Left forelimb (tissue), 1 donor: Measurements from ENCODE around the gene GNB1L.

Experiments used
- DNase-seq: peaks from one replicate; pipeline ENCODE4 v3.0.0-alpha.2; 2018; ENCODE audit warnings: low spot score

The GNB1L gene

DNA sequence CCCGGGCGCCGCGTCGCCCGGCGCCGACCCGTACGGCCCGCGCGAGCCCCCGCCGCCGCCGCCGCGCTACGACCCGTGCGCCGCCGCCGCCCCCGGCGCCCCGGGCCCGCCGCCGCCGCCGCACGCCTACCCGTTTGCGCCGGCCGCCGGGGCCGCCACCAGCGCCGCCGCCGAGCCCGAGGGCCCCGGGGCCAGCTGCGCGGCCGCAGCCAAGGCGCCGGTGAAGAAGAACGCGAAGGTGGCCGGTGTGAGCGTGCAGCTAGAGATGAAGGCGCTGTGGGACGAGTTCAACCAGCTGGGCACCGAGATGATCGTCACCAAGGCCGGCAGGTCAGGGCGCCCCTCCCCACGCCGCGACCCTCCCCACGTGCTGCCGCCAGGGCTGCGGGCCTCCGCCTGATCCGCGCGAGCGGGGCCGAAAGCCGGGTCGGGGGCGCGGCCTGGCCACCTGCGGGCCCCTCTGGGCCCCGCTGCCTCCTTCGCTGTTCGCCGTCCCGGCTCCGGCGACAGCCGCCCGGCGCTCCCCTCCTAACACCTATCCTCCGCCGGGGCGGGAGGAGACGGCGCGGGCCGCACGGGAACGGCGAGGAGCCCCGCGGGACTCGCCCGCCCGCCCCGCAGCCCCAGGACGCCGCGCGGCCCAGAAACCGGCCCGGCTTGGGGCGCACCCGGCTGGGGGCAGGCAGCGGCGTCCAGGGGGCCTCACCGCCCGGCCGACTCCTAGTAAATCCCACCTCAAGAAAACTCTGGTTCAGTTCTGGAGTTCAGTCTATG, 93.5 kb downstream of the GNB1L start:
- no peak for DNase-seq

DNA sequence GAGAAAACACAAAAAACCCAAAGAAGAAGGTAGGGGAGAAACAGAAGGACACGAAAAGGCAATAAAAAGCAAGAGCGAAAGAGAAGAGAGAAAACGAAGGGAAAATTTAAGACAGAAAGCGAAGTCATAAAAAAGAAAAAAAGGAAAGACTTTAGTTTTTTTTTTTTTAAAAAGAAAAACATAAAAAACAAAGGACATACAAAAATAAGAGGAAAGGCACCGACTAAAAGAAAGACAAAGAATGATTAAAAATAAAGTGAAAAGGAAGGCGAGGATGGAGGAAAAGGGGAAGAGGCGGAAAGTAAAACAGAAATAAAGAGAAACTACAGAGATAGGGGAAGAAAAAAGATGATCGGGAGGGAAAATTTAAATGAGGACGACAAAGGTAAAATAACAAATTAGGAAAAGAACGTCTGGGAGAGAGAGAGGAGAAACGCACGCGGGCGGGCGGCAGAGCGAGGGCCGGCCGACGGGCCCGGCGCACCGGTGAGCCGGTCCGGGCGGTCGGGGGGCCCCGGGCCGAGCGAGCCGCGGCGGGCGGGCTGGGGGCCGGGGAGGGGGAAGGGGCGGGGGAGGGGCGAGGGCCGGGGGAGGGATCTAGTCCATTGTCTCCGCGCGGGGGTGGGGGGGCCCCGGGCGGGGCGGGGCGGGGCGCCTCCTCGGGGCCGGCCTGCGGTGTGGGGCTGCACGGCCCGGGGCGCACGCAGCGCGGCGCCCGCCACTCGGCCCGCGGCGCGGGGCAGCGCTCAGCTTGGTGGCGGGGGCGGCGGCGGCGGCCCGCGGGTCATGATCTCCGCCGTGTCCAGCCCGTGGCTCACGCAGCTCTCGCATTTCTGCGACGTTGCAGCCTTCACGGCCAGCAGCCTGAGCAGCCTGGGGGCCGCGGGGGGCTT, 94.4 kb downstream of the GNB1L start, which contains the start of gene TBX1:
TBX1 (plus strand) TSS at position 721 of the 893 bp plus-strand sequence; CDS start at position 787, 66 bp downstream.
- DNase-seq, result no peak

DNA sequence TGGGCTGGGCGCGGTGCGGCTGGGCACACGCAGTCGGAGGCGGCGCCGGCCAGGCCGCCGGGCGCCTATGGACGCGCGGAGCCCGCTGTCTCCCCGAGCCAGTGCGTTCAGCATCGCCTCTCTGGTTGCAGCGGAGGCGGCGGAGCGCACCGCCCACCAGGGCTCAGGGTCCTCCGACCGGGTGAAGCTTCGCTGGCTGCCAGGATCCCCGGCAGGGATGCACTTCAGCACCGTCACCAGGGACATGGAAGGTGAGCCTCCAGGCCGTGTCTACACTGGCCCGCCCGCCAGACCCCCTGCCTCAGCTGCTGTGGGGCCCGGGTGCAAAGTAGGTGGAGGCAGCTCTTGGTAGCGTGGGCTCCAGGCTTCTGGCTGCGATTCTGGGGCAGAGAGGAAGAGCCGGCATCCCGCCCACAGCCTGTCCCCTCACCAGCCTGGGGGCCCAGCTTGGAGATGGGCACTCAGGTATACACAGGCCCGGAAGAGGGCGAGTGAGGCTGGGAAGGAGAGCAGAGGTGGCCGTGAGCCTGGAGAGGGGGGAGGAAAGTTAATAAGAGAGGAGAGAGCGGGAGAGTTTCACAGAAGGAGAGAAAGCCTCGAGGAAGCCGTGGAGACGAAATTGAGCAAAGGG, 95.1 kb downstream of the GNB1L start:
- no peak for DNase-seq

DNA sequence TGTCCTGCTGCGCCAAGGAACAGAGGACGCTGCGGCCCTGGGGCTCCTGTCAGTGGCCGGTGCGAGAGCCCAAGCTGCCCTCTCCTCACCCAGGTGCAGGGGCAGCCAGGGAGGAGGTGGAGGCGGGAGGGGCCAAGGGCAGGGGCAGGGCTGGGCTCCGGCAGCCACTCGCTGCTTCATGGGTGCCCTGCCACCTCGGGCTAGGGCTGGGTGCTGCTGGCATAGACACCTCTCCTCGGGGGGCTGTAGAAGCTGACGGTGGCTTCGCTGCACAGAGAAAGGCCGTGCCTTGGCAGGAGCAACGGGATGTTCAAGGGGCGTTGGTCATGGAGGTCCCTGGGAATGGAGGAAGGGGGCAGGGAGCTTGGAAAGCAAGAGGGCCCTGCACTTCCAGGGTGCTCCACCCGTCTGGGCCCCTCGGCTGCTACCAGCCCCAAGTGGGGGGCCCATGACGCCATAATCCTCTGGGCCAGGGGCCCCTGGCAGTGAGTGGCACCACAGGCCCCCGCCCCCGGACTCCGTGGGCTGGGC, 95.7 kb downstream of the GNB1L start:
- DNase-seq, result no peak

DNA sequence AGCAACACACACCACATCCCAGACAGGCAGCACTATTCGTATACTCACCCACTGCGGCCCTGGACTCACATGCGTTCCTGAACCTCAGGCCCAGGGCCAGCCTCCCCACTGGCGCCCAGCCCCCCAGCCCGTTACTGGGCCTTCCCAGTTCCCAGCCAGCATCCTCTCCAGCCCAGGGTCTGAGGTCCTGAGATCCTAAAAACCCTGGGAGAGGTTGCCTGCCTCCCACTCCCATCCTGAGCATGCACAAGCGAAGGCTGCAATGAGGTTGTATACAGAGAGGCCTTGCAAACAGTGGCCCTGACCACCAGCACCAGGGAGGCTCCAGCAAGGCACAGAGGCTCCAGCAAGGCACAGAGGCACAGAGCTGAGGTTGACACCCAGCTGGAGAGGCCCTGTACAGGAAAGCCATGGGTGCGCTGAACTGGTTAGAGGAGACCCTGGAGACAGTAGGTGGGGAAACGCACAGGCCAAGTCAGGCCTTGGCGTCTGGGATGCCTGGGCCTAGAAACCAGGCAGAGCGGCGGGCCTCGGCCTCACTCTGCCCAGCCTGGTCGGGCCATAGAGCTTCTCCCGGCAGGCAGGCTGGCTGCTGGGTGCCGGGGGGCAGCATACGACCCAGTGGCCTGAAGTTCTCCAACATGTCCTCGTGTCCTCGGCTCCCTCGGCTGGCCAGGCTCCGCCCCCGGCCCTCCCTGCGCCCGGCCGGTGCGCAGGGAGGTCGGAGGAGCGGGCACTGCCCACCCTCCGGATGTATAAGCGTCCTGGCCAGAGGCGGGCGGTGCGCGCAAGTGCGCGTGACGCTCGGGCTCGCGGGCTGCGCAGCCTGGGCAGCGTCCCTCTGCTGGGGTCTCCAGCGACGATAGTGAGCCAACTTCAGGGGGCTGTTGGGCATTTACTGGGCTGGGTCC, 96.4 kb downstream of the GNB1L start:
- DNase-seq, result no peak

DNA sequence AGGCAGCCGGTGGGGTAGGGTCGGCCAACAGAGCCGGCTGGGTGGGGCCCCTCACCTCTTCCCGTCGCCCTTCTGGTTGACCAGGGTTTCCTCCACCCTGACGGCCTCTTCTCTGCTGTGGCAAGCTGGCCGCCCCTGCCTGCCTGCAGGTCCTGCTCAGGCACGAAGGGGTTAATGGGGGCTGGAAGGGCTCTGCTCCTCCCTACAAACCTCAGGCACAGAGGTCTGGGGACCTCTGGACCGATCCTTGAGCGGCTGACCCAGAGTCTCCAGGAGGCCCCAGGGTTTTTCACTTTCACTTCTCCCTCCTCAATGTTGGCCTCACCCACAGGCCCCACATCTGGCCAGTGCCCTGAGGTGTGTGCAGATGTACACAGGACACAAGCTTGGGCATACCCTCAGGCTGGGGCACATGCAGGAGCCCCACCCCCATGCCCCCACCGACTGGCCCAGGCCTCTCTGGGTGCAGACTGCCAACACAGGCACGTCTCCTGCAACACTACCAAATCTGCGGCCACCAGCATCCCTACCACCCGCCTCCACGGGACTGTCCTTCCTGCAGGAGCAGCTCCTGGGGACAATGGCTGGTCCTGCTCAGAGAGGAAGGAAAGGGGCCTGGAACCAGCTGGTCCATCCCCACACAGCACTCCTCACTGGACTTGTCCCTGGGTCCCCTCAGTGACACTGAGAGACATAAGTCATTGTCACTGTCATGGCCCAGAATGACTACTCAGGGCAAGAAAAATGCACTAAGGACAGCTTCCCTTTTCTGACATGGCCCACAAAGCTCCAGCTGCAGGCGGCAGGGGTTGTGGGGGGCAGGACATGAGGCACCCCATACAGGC, 97.3 kb downstream of the GNB1L start:
- no peak for DNase-seq

DNA sequence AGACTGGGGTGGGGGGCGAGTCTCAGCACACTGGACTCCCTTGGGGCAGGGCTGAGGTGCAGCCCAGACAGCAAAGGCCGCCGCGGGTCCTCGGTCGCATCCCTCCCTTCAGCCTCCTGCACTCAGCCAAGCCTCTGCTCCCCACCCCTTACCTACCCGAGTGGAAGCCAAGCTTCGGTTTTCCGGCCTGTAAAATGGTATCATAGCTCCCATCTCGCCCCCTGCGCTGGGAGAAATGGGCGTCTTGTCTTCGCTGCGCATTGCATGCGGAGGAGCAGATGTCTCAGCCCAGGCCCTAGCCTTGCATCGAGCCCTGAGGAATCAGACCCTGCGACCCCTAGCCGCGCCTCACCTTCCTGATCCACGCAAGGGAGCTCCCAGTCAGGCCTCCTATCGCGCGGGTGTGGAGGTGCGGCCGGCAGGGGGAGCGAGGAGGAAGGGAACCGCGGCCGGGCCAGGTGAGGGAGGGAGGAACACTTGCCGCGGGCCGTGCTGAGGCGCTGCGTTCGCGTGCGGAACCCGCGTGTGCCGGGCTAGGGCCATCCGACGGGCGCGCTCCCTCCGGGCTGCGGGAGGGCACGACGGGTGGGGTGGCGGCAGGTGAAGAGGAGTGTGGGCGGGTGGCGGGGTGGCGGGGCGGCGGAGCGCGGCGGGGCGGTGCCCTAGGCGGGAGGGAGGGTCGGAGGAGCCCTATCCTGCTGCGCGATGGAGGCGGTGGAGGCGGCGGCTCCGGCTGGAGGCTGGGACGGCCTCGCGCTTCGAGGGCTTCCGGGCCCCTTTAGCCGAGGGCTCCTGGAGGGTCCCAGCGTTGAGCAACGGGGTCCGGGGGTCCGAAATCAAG, 98.2 kb downstream of the GNB1L start:
- DNase-seq, result no peak

DNA sequence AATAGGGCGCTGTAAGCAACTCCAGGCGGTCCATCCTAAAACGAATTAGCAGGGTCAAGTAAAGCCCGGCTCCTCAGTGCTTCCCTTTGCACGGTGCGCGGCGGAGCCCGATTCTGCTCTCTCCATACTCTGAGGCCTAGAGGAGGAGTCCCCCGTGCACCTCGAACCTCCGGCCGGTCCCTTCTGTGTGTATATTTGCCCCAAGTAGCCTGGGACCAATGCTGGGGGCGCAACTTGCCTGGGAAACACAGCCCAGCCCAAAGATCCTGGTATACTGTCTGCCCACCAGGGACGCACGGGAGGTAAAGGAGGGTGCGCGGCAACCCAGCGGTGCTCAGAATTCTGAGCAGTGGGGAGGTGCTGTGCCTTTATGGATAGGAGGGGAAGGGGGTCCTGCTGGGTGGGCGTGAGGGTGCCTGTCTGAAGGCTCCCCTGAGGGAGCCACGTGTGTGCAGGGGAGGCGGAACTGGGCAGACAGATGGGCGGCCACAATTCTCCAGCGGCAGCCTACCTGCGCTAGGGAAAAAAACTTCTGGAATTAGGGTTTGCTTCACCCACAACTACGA, 98.9 kb downstream of the GNB1L start:
- DNase-seq, result no peak

DNA sequence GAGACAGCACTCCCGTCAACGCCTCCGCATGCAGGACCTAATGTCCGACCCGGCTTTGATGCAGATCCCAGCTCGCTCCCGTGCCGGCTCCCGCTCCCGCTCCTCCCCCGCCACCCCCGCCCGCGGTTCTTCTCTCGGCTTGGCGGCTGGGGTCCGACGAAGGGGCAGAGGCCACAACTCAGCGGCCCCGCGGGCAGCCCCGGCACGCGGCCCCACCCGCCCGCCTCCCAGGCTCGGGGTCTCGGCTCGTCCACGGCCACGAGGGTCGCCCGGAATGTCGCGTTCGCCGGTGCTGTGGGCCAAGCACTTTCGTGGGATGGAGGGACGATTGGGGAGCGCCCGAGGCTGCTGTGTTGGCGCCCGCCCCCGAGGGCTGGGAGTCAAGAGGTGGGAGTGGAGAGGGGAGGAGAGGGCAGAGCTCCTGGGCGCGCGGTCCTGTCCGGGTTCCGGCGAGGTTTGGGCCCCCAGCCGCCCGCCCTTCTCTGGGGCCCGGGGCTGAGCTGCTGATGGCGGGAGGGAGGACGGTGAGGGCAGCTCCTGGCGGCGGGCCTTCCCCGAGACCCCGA, 99.4 kb downstream of the GNB1L start:
- DNase-seq, result no peak

DNA sequence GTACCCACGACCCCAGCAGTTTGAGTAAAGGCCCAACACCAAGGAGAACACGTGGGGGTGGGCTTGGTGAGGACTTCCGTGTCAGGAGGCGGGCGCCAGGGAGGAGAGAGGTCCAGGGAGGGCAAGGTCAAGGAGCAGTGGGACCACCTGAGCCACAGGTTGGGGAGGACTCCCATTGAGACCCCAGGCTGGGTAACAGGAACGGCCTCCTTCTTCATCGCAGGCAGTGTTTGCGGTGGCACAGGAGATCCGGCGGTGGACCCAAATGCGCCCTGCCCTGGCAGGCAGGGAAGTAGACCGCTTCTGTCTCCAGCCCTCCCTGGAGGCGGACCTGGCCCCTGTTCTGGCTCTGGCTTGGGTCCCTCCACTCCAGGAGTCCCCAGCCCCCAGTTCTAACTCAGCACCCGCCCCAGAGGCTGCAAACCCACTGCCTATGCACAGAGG, 100.0 kb downstream of the GNB1L start:
- no peak for DNase-seq

DNA sequence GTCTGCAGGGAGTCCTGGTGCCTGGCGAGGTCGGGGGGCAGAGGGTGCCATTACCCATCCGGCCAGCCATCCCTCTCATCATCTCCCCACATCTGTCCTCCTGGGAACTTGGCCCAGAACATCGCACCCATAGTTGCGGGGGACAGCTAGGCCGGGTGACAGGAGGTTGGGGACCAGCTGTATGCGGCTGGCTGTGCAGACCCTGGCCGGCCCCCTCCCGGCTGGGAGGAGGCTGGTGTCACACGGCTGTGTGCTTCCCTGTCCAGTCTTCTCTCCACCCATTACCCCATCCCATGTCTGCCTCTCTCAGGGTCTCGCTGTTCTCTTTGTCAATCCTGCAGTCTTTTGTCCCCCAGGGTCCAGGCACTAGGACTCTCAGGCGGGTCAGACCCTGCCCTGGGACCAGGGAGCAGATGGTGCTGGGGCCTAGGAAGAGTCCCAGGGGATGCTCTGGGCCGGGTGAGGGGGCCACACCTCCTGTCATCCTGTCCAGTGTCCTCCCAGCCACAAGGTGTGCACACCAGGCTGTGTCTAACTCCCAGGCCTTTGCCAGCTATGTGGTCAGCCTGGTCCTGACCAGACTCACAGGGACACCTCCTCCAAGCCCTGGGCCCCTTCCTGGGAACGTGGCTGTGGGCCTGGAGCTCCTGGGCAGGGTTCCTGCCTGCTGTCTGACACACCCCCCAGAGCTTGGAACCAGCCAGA, 100.5 kb downstream of the GNB1L start:
- DNase-seq, result no peak

DNA sequence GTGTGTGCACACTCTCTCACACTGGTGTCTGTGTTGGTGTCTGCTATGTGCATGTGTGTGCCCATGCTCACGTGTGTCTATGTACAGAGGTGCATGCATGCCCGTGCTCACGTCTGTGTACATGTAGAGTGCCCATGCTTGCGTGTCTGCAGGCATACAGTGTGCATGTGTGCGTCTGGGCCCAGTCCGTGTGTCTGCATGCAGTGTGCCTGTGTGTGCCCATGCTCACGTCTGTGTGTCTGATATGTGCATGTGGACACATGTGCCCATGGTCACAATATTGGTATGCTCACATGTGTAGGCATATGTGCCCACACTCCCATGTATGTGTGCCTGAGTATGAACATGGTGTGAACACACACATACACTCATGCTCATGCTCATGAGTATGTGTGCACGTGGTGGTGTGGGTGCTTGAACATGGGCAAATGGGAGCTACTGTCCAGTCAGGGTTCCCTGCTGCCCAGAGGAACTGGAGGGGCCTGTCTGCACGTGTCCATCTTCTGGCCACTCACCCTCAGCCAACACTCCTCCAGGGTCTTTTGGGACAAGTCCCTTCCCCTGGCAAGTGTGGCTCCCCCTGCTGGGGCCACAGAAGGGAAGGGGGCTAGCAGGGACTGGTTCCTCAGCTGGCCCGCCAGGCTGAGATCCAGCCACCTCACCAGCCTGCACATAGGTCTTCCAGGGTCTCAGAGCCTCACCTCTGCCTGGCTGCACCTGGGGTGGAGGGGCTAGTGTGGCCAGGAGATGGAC, 101.4 kb downstream of the GNB1L start:
- no peak for DNase-seq

DNA sequence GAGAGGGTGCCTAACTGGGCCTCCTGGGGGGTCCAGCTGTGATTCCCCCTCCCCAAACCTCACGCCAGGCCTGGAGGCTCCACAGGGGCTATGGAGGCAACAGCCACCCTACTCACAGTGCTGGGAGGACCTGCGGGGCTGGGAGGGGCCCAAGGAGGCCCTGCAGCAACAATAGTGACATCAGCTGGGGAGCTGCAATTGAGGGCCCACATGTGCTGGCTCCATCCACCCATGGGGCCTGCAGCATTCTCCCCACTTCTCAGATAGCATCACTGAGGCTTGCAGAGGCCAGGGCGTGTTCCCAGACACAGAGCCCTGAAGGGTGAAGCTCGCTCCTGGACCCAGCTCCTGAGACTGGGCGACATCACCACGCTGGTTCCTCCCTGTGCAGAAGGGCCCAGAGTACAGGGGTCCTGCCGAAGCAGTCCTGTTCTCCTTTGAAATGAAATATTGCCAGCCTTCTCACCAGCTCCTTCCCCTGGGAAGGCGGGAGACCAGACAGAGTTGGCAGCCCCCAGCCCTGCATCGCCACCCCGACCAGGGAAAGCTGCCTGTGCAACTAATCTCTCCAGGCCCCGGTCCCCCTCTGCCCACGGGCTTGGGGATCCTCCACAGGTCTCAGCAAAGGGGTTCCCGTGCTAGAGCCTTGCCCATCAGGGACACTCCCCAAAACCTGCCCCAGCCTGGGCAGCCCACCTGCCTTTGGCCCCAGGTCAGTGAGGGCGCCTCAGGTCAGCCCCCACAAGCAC, 103.0 kb downstream of the GNB1L start:
- no peak for DNase-seq

DNA sequence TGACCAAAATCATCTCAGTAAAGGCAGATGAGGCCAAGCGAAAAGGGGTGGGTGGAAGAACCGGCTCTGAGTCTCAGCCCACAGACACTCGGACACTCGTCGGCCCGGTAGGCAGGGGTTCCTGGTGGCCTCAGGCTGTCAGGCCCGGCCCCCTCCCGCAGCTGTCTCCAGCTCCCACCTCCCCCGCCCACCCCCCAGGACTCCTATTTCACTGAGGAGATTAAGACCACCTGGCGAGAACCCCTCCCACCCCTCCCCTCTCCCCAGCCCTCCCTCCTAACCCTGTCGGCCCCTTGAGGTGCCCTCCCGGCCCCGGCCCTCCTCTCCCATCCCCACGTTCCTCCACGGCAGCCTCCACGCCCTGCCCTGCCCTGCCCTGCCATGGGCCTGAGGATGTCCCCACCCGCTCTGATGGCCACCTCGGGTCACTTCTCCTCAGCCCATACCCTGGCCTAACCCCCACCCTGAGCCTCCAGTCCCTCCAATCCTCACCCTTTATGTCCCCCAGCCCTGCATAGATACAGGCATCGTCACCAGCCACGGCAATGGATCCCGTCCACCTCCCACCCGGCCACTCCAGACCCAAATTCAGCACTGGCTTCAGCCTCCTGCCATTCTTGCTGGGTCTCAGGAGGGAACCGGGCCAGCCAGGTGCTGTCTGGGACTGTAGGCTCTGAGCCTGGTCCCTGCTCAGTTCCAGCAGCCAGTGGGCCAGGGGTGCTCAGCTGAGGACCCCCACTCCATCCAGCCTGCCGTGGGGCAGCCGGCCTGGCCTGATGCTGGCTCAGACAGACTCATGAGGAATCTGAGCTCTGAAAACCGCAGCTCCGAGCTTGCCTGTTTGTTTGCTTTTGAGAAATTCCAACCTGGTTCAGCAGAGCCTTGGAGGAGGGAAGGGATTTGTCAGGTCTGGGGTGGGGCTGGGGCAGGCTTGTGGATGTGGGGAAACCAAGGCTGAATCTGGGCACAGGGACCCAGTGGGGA, 103.9 kb downstream of the GNB1L start:
- no peak for DNase-seq

DNA sequence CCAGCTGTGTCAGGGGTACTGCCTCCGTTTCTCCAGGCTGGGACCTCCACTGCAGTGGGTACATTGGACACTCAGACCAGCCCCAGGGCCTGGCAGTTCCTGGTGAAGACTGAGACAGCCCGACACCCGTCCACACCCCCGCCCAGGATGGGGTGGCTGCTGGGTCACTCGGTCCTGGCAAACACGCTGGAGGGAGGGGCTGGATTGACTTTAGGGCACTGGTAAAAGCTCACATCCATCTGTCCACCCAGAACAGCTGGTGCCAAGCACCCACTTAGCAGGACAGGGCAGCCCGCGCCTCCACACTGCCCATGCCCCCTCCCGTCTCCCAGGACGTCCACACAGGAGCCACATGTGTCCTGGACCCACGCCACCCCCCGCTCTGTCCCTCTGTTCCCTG, 104.8 kb downstream of the GNB1L start:
- no peak for DNase-seq
